ENCODE measurements around the gene PARVG. TPM values are rescaled to one million over a fixed set of nuclear protein-coding genes. Genes with fewer than 3 reads are reported as not detected.

PARVG gene
- total RNA-seq, 4 donors from 2014 or later: 7.1 to 16.2 (median 11.2) TPM

- Histone ChIP-seq H3K27me3 (peaks cover 0 to 48% (median 0%) of the 10 kb centered on the region in 4 donors), H3K4me3 (peak overlapping the region; percentile 14 to 49 (median 34)), H3K36me3 (no peaks in the 10 kb centered on the region), H3K9me3 (no peaks in the 10 kb centered on the region), H3K4me1 (peaks cover 0 to 3% (median 0%) of the 10 kb centered on the region in 4 donors), H3K27ac (replicated peaks in 1 of 4) (peak overlapping the region; percentile 41 to 57 (median 48))
- DNase-seq (ENCODE audit: extremely low spot score): no peak
- no peak for TF ChIP-seq POLR2AphosphoS5 (IDR thresholded peaks at IDR 0.05)
- no peak for TF ChIP-seq POLR2A (IDR thresholded peaks at IDR 0.05; ENCODE audit: low read depth)
- no peak for TF ChIP-seq CTCF (IDR thresholded peaks at IDR 0.05)
- no peak for TF ChIP-seq EP300 (IDR thresholded peaks at IDR 0.05)
- intact Hi-C loops (cut with DNase I): no loop called here
- 56% methylated on average over 15 of the region's 17 CpGs for WGBS
Observed at GRCh38 chr22:44181912-44182587, 1.3 kb downstream of the PARVG start.

- peaks cover 0 to 53% (median 0%) of the 10 kb centered on the region in 4 donors for H3K27me3 ChIP-seq
- peak in 1 of 2 donors; percentile 45 for TF ChIP-seq POLR2AphosphoS5 (IDR thresholded peaks at IDR 0.05)
- TF ChIP-seq EP300 (IDR thresholded peaks at IDR 0.05): no peak
- H3K27ac ChIP-seq (replicated peaks in 1 of 4): peak overlapping the region in 2 of 4 donors; percentile 48 to 57
- intact Hi-C loops (cut with DNase I): no loop called here
- no peaks in the 10 kb centered on the region for H3K9me3 ChIP-seq
- peaks cover 0 to 3% (median 0%) of the 10 kb centered on the region in 4 donors for H3K4me1 ChIP-seq
- no peaks in the 10 kb centered on the region for H3K36me3 ChIP-seq
- peak overlapping the region; percentile 14 to 49 (median 34) for H3K4me3 ChIP-seq
- DNase-seq (ENCODE audit: extremely low spot score): no peak
- 85% methylated on average over 13 of the region's 17 CpGs for WGBS
Observed at GRCh38 chr22:44182588-44183286, 2.0 kb downstream of the PARVG start.

GRCh38 chr22:44183287-44183588 lies 2.5 kb downstream of the PARVG start:
- Histone ChIP-seq H3K4me1 (peaks cover 0 to 3% (median 0%) of the 10 kb centered on the region in 4 donors), H3K27ac (replicated peaks in 1 of 4) (no peak overlapping the region), H3K27me3 (peaks cover 0 to 58% (median 0%) of the 10 kb centered on the region in 4 donors), H3K9me3 (no peaks in the 10 kb centered on the region), H3K4me3 (no peak overlapping the region), H3K36me3 (no peaks in the 10 kb centered on the region)
- DNase-seq (ENCODE audit: extremely low spot score): no peak
- 100% methylated on average over 3 of the region's 8 CpGs for WGBS
- TF ChIP-seq EP300 (IDR thresholded peaks at IDR 0.05): no peak
- intact Hi-C loops (cut with DNase I): no loop called here

- Histone ChIP-seq H3K36me3 (no peaks in the 10 kb centered on the region), H3K4me3 (no peak overlapping the region), H3K27ac (replicated peaks in 1 of 4) (no peak overlapping the region), H3K9me3 (no peaks in the 10 kb centered on the region), H3K27me3 (peaks cover 0 to 58% (median 0%) of the 10 kb centered on the region in 4 donors), H3K4me1 (peaks cover 0 to 3% (median 0%) of the 10 kb centered on the region in 4 donors)
- WGBS: 90% methylated on average over 4 of the region's 4 CpGs
- intact Hi-C loops (cut with DNase I): no loop called here
- no peak for DNase-seq (ENCODE audit: extremely low spot score)
- TF ChIP-seq POLR2A (IDR thresholded peaks at IDR 0.05; ENCODE audit: low read depth) (no peak), POLR2AphosphoS5 (IDR thresholded peaks at IDR 0.05) (no peak), CTCF (IDR thresholded peaks at IDR 0.05) (no peak), EP300 (IDR thresholded peaks at IDR 0.05) (no peak)
Observed at GRCh38 chr22:44184006-44184405, 3.3 kb downstream of the PARVG start.

- TF ChIP-seq POLR2A (IDR thresholded peaks at IDR 0.05; ENCODE audit: low read depth): no peak
- TF ChIP-seq POLR2AphosphoS5 (IDR thresholded peaks at IDR 0.05): no peak
- TF ChIP-seq CTCF (IDR thresholded peaks at IDR 0.05): no peak
- no peak for TF ChIP-seq EP300 (IDR thresholded peaks at IDR 0.05)
- Histone ChIP-seq H3K36me3 (no peaks in the 10 kb centered on the region), H3K4me3 (no peak overlapping the region), H3K9me3 (no peaks in the 10 kb centered on the region), H3K27ac (replicated peaks in 1 of 4) (no peak overlapping the region), H3K4me1 (no peaks in the 10 kb centered on the region), H3K27me3 (peaks cover 0 to 59% (median 0%) of the 10 kb centered on the region in 4 donors)
- WGBS: 96% methylated on average over 13 of the region's 16 CpGs
- intact Hi-C loops (cut with DNase I): no loop called here
- DNase-seq (ENCODE audit: extremely low spot score): no peak
Observed at GRCh38 chr22:44185237-44186120, 4.8 kb downstream of the PARVG start.

All from esophagus muscularis mucosa (tissue), 4 donors.